ENCODE data around the gene STAT4. TPM values are rescaled to one million over a fixed set of nuclear protein-coding genes. Genes with fewer than 3 reads are reported as not detected.

The STAT4 gene
- total and polyA plus RNA-seq, 9 donors = 0.59 to 2.2 (median 1.2) TPM

GRCh38 chr2:191117341-191117740 lies 33.5 kb downstream of the STAT4 start:
- Histone ChIP-seq H3K4me3 (ENCODE audit: low read length) (no peak overlapping the region), H3K27ac (ENCODE audit: low read length) (no peak overlapping the region), H3K4me1 (ENCODE audit: control insufficient read depth, insufficient read depth, low read length) (no peaks in the 10 kb centered on the region), H3K36me3 (ENCODE audit: control insufficient read depth, insufficient read depth, low read length) (no peaks in the 10 kb centered on the region), H3K27me3 (ENCODE audit: control insufficient read depth, insufficient read depth, low read length) (no peaks in the 10 kb centered on the region), H3K9me3 (replicated peaks; ENCODE audit: control insufficient read depth, low read depth, low read length) (no peaks in the 10 kb centered on the region)
- no peak for DNase-seq
- WGBS (ENCODE audit: insufficient coverage) = no CpG with 5 or more reads among the region's 3 CpGs

GRCh38 chr2:191115804-191116203 lies 35.0 kb downstream of the STAT4 start:
- no peak overlapping the region for H3K27ac ChIP-seq (ENCODE audit: low read length)
- no CpG with 5 or more reads among the region's 2 CpGs for WGBS (ENCODE audit: insufficient coverage)

GRCh38 chr2:191115391-191115790 lies 35.4 kb downstream of the STAT4 start:
- WGBS (ENCODE audit: insufficient coverage) = 100% methylated on average over 3 of the region's 3 CpGs
- H3K27ac ChIP-seq (ENCODE audit: low read length) = no peak overlapping the region
- no peaks in the 10 kb centered on the region for H3K4me1 ChIP-seq (ENCODE audit: control insufficient read depth, insufficient read depth, low read length)
- H3K36me3 ChIP-seq (ENCODE audit: control insufficient read depth, insufficient read depth, low read length) = no peaks in the 10 kb centered on the region
- no peak for DNase-seq
- no peak overlapping the region for H3K4me3 ChIP-seq (ENCODE audit: low read length)
- no peaks in the 10 kb centered on the region for H3K9me3 ChIP-seq (replicated peaks; ENCODE audit: control insufficient read depth, low read depth, low read length)
- no peaks in the 10 kb centered on the region for H3K27me3 ChIP-seq (ENCODE audit: control insufficient read depth, insufficient read depth, low read length)

More at GRCh38 chr2:191115804-191116203, 35.0 kb downstream of the STAT4 start:
- Histone ChIP-seq H3K9me3 (replicated peaks; ENCODE audit: control insufficient read depth, low read depth, low read length) (no peaks in the 10 kb centered on the region), H3K36me3 (ENCODE audit: control insufficient read depth, insufficient read depth, low read length) (no peaks in the 10 kb centered on the region), H3K4me3 (ENCODE audit: low read length) (no peak overlapping the region), H3K4me1 (ENCODE audit: control insufficient read depth, insufficient read depth, low read length) (no peaks in the 10 kb centered on the region), H3K27me3 (ENCODE audit: control insufficient read depth, insufficient read depth, low read length) (no peaks in the 10 kb centered on the region)
- DNase-seq = no peak

GRCh38 chr2:191114403-191114886 lies 36.3 kb downstream of the STAT4 start:
- Histone ChIP-seq H3K4me1 (ENCODE audit: control insufficient read depth, insufficient read depth, low read length) (no peaks in the 10 kb centered on the region), H3K27me3 (ENCODE audit: control insufficient read depth, insufficient read depth, low read length) (no peaks in the 10 kb centered on the region), H3K9me3 (replicated peaks; ENCODE audit: control insufficient read depth, low read depth, low read length) (no peaks in the 10 kb centered on the region), H3K4me3 (ENCODE audit: low read length) (no peak overlapping the region), H3K36me3 (ENCODE audit: control insufficient read depth, insufficient read depth, low read length) (no peaks in the 10 kb centered on the region), H3K27ac (ENCODE audit: low read length) (peak overlapping the region; percentile 29)
- peak; percentile 33 for DNase-seq
- WGBS (ENCODE audit: insufficient coverage) = 80% methylated on average over 1 of the region's 6 CpGs

- Histone ChIP-seq H3K27ac (ENCODE audit: low read length) (no peak overlapping the region), H3K4me3 (ENCODE audit: low read length) (no peak overlapping the region), H3K27me3 (ENCODE audit: control insufficient read depth, insufficient read depth, low read length) (no peaks in the 10 kb centered on the region), H3K36me3 (ENCODE audit: control insufficient read depth, insufficient read depth, low read length) (no peaks in the 10 kb centered on the region), H3K9me3 (replicated peaks; ENCODE audit: control insufficient read depth, low read depth, low read length) (no peaks in the 10 kb centered on the region), H3K4me1 (ENCODE audit: control insufficient read depth, insufficient read depth, low read length) (no peaks in the 10 kb centered on the region)
- WGBS (ENCODE audit: insufficient coverage) = no CpG with 5 or more reads among the region's 1 CpG
- no peak for DNase-seq
These were observed 37.0 kb downstream of the STAT4 start for GRCh38 chr2:191113761-191114160.

DNA sequence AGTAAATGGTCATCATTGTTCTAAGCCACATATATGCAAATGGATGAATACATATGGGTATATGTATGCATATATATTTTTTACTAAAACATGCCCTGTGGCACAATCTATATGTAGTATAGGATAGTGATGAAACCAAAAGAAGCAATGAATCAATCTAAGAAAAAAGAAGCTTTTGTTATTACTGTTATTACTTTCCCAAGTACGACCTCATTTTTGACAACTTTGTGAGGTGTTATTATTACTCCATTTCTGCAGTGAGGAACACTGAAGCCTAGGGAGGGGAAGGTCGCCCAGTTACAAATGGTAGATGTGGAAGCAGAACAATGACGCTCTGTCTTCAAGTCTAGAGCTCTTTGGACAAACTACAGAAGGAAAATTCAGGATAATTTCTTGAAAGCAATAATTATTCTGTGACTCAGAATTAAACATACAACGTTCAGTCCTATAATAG lies 38.3 kb downstream of the STAT4 start:
- no peaks in the 10 kb centered on the region for H3K4me1 ChIP-seq (ENCODE audit: control insufficient read depth, insufficient read depth, low read length)
- no peak overlapping the region for H3K27ac ChIP-seq (ENCODE audit: low read length)
- H3K9me3 ChIP-seq (replicated peaks; ENCODE audit: control insufficient read depth, low read depth, low read length) = no peaks in the 10 kb centered on the region
- DNase-seq = no peak
- H3K27me3 ChIP-seq (ENCODE audit: control insufficient read depth, insufficient read depth, low read length) = no peaks in the 10 kb centered on the region
- no peaks in the 10 kb centered on the region for H3K36me3 ChIP-seq (ENCODE audit: control insufficient read depth, insufficient read depth, low read length)
- no CpG with 5 or more reads among the region's 4 CpGs for WGBS (ENCODE audit: insufficient coverage)
- no peak overlapping the region for H3K4me3 ChIP-seq (ENCODE audit: low read length)

DNA sequence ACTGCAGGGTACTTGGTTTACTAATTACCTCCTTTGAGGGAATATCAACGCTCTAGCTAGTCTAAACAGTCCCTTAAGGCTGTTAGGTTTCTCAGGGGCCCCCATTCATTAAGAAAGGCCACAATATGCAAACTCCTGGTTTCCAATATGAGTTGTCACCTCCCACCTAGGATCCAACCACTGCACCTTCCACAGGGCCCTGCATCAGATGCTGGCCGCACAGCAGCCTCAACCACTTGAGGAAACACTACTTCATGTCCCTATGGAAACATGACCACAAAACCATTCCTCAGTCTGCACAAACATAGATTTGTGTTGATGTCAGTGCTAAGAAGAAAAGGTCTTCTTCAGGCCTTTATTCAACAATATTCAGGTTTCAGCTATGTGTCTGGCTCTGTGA lies 40.9 kb downstream of the STAT4 start:
- no peak overlapping the region for H3K27ac ChIP-seq (ENCODE audit: low read length)
- no CpG with 5 or more reads among the region's 2 CpGs for WGBS (ENCODE audit: insufficient coverage)
- no peaks in the 10 kb centered on the region for H3K9me3 ChIP-seq (replicated peaks; ENCODE audit: control insufficient read depth, low read depth, low read length)
- no peak for DNase-seq
- H3K36me3 ChIP-seq (ENCODE audit: control insufficient read depth, insufficient read depth, low read length) = no peaks in the 10 kb centered on the region
- no peaks in the 10 kb centered on the region for H3K27me3 ChIP-seq (ENCODE audit: control insufficient read depth, insufficient read depth, low read length)
- no peak overlapping the region for H3K4me3 ChIP-seq (ENCODE audit: low read length)
- H3K4me1 ChIP-seq (ENCODE audit: control insufficient read depth, insufficient read depth, low read length) = no peaks in the 10 kb centered on the region

GRCh38 chr2:191108331-191108730 lies 42.5 kb downstream of the STAT4 start:
- Histone ChIP-seq H3K27me3 (ENCODE audit: control insufficient read depth, insufficient read depth, low read length) (no peaks in the 10 kb centered on the region), H3K4me3 (ENCODE audit: low read length) (no peak overlapping the region), H3K27ac (ENCODE audit: low read length) (no peak overlapping the region), H3K9me3 (replicated peaks; ENCODE audit: control insufficient read depth, low read depth, low read length) (no peaks in the 10 kb centered on the region), H3K36me3 (ENCODE audit: control insufficient read depth, insufficient read depth, low read length) (no peaks in the 10 kb centered on the region), H3K4me1 (ENCODE audit: control insufficient read depth, insufficient read depth, low read length) (no peaks in the 10 kb centered on the region)
- no peak for DNase-seq
- no CpG with 5 or more reads among the region's 4 CpGs for WGBS (ENCODE audit: insufficient coverage)

DNA sequence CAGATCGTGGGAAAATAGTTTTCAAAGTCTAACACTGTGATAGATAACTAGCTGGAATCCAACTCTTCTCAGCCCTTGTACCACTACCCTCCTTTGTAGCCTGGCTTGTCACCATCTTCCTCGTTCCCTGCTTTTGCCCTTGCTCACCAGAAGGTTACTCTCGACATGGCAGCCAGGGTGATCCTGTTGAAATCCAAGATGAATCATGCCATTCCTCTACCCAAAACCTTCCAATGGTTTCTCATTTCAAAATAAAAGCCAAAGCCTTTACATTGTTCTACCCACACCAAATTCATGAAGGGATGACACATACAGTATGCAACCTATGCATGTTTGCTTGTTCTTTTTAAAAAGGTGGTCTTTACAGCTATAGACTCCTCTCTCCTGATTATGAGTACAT lies 45.7 kb downstream of the STAT4 start:
- Histone ChIP-seq H3K4me3 (ENCODE audit: low read length) (no peak overlapping the region), H3K9me3 (replicated peaks; ENCODE audit: control insufficient read depth, low read depth, low read length) (no peaks in the 10 kb centered on the region), H3K4me1 (ENCODE audit: control insufficient read depth, insufficient read depth, low read length) (no peaks in the 10 kb centered on the region), H3K36me3 (ENCODE audit: control insufficient read depth, insufficient read depth, low read length) (no peaks in the 10 kb centered on the region), H3K27ac (ENCODE audit: low read length) (no peak overlapping the region), H3K27me3 (ENCODE audit: control insufficient read depth, insufficient read depth, low read length) (no peaks in the 10 kb centered on the region)
- no peak for DNase-seq
- WGBS (ENCODE audit: insufficient coverage) = 90% methylated on average over 1 of the region's 3 CpGs

DNA sequence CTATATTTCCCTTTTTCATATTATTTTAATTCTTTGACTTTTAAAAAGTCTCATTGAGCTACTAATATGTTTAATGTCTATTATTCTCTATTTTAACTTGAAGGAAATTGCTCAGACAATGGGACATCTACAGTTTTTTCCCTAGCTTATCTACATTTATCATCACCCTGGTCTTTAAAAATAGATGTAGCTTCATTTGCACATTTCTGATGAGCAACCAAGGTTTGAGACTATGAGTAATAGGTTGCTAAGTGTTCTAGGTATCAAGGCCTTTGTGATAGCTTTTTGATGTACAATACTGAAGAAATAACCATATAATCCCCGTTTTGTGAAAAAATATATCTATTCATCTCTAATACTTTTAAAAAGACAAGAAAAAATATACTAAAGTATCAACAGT lies 47.0 kb downstream of the STAT4 start:
- Histone ChIP-seq H3K27ac (ENCODE audit: low read length) (no peak overlapping the region), H3K4me1 (ENCODE audit: control insufficient read depth, insufficient read depth, low read length) (no peaks in the 10 kb centered on the region), H3K27me3 (ENCODE audit: control insufficient read depth, insufficient read depth, low read length) (no peaks in the 10 kb centered on the region), H3K36me3 (ENCODE audit: control insufficient read depth, insufficient read depth, low read length) (no peaks in the 10 kb centered on the region), H3K4me3 (ENCODE audit: low read length) (no peak overlapping the region), H3K9me3 (replicated peaks; ENCODE audit: control insufficient read depth, low read depth, low read length) (no peaks in the 10 kb centered on the region)
- no CpG with 5 or more reads among the region's 1 CpG for WGBS (ENCODE audit: insufficient coverage)
- no peak for DNase-seq

- H3K27ac ChIP-seq (ENCODE audit: low read length) = no peak overlapping the region
- H3K4me1 ChIP-seq (ENCODE audit: control insufficient read depth, insufficient read depth, low read length) = no peaks in the 10 kb centered on the region
- H3K4me3 ChIP-seq (ENCODE audit: low read length) = no peak overlapping the region
- no peaks in the 10 kb centered on the region for H3K9me3 ChIP-seq (replicated peaks; ENCODE audit: control insufficient read depth, low read depth, low read length)
- no peaks in the 10 kb centered on the region for H3K36me3 ChIP-seq (ENCODE audit: control insufficient read depth, insufficient read depth, low read length)
- 100% methylated on average over 3 of the region's 5 CpGs for WGBS (ENCODE audit: insufficient coverage)
- no peak for DNase-seq
- H3K27me3 ChIP-seq (ENCODE audit: control insufficient read depth, insufficient read depth, low read length) = no peaks in the 10 kb centered on the region
These were observed 50.6 kb downstream of the STAT4 start for GRCh38 chr2:191100216-191100615.
